Heart right ventricle (tissue), 16 donors: ENCODE measurements around the gene DIS3L2. TPM values are rescaled to one million over a fixed set of nuclear protein-coding genes. Genes with fewer than 3 reads are reported as not detected.

Experiments used
- ATAC-seq, 8 donors: fragments of 200-7000 bp; cut with Tn5 transposase; one replicate each; pipeline ENCODE4 v1.9.1; 2020; ENCODE audit warnings: mild to moderate bottlenecking in 8 of 8, moderate library complexity in 8 of 8, moderate number of reproducible peaks in 1 of 8
- DNase-seq, 2 donors: peaks; one replicate each; pipeline ENCODE4 v3.0.0-alpha.2; 2020
- H3K27ac ChIP-seq, 10 donors: fragments of 200-600 bp; sonication (generic) in 2 of 10; one replicate each; pipeline versions ENCODE4 v1.5.0 to v1.8.0; 2020 to 2022; ENCODE audit warnings: mild to moderate bottlenecking in 3 of 10
- H3K27me3 ChIP-seq, 7 donors: fragments of 200-600 bp; one replicate each; pipeline ENCODE4 v1.8.0; 2021 to 2022; ENCODE audit warnings: mild to moderate bottlenecking in 2 of 7
- H3K36me3 ChIP-seq, 9 donors: fragments of 200-600 bp; sonication (generic) in 1 of 9; one replicate each; pipeline versions ENCODE4 v1.5.0 to v1.8.0; 2020 to 2022; ENCODE audit warnings: mild to moderate bottlenecking in 2 of 9
- H3K4me1 ChIP-seq, 9 donors: fragments of 200-600 bp; sonication (generic) in 1 of 9; one replicate each; pipeline versions ENCODE4 v1.5.0 to v1.8.0; 2020 to 2022; ENCODE audit warnings: mild to moderate bottlenecking in 4 of 9
- H3K4me3 ChIP-seq, 10 donors: fragments of 200-600 bp; sonication (generic) in 2 of 10; one replicate each; pipeline versions ENCODE4 v1.5.0 to v1.8.0; 2020 to 2022; ENCODE audit warnings: mild to moderate bottlenecking in 7 of 10, moderate library complexity in 2 of 10
- H3K9me3 ChIP-seq, 11 donors: fragments of 200-600 bp in 10 of 11; sonication (generic) in 2 of 11; one replicate each; pipeline versions ENCODE4 v1.5.0 to v1.8.0; 2013 to 2022; ENCODE audit warnings: mild to moderate bottlenecking in 2 of 11, control low read depth in 1 of 11, moderate library complexity in 1 of 11
- CTCF ChIP-seq, 9 donors: fragments of 200-600 bp; sonication (generic) in 2 of 9; IDR thresholded peaks; one replicate each; pipeline versions ENCODE4 v1.5.0 to v1.8.0; 2021 to 2022; ENCODE audit warnings: antibody characterized with exemption in 9 of 9, mild to moderate bottlenecking in 5 of 9, moderate library complexity in 1 of 9
- WGBS, 2 donors: extraction: QIAGEN DNeasy Blood & Tissue Kit; methylation state at CpG; one replicate each; pipeline ENCODE4 v1.1.7; 2013; ENCODE audit warnings: inconsistent platforms in 1 of 2; 5-methylcytosine and 5-hydroxymethylcytosine counted together
- intact Hi-C, 10 donors: fragments of 100-400 bp; cut with DNase I; formaldehyde crosslinking; loops; one replicate each; pipeline versions ENCODE4 v1.11.1 to v1.14.2; 2022
- polyA plus RNA-seq, 2 donors: library from polyadenylated mRNA; stranded (reverse); fragments of 200-250 nt; gene quantifications; one replicate each; pipeline ENCODE4 v1.2.3, GENCODE V29; 2013
- total RNA-seq, 10 donors: library from RNA; stranded (reverse); fragmentation: NEBNext Ultra II Directional in 3 of 10; extraction: Animal tissue kit (Norgen Biotek cat#: 25700) in 3 of 10; gene quantifications; one replicate each; pipeline versions ENCODE4 v1.2.1 to v1.2.4, GENCODE V29; 2021 to 2023
- donor health status: Arrhythmogenic right ventricular cardiomyopathy.
- donor health status: ischemic (EF 13 %, LVEDD 7.1; RV severe dilation, severe dysfunction).
- donor health status: healthy with polysubstance abuse.
- donor health status: DM: no; HTN: yes; CAD: no.
- donor health status: DM: no; HTN: no; CAD: no.
- donor health status: ischemic (EF 25% LVEDD 6.9; RV normal size, moderate dysfunction).
- donor health status: ischemic (EF 25% LVEDD 5.7; RV mildly dilated, moderate dysfunction).
- donor health status: healthy.
- donor health status: DM: yes; HTN: yes; CAD: no.
- donor health status: Ischemic cardiomyopathy.
- donor health status: ischemic (EF 35%, LVEDD 5.7; RV mildly dilated, moderate dysfunction).
- donor health status: nonischemic (EF 11% LVEDD 7.7; RV severe dilation, severe dysfunction).
- donor health status: DM: yes; HTN: yes; CAD: no.
- donor health status: PGD.
- donor health status: ischemic (EF 29% LVEDD 5.4; RV normal size, mild dysfunction).
- donor health status: nonischemic (EF 23%, LVEDD 6.1; RV moderate dilation, normal function).

DIS3L2 gene
- total and polyA plus RNA-seq, 12 donors: 9.5 to 24.5 (median 18.5) TPM

GRCh38 chr2:232300894-232301387 lies 339.4 kb downstream of the DIS3L2 start:
- intact Hi-C loops: no loop called here
- 87 to 91% methylated on average over 6 of the region's 6 CpGs for WGBS, 2 donors
- no peak for TF ChIP-seq CTCF (IDR thresholded peaks at IDR 0.05)
- Histone ChIP-seq H3K4me1 (no peaks in the 10 kb centered on the region), H3K27ac (no peak overlapping the region), H3K36me3 (peaks cover 0 to 57% (median 6%) of the 10 kb centered on the region in 9 donors), H3K4me3 (no peak overlapping the region), H3K27me3 (no peaks in the 10 kb centered on the region), H3K9me3 (peaks cover 0 to 11% (median 0%) of the 10 kb centered on the region in 11 donors)
- DNase-seq (no peak), ATAC-seq (no peak)

GRCh38 chr2:232304236-232304635 lies 342.7 kb downstream of the DIS3L2 start:
- no peak overlapping the region for H3K4me3 ChIP-seq
- TF ChIP-seq CTCF (IDR thresholded peaks at IDR 0.05): no peak
- peaks cover 0 to 46% (median 6%) of the 10 kb centered on the region in 9 donors for H3K36me3 ChIP-seq
- WGBS, 2 donors: 97 to 98% methylated on average over 6 of the region's 6 CpGs
- H3K27ac ChIP-seq: no peak overlapping the region
- ATAC-seq: no peak
- no peaks in the 10 kb centered on the region for H3K4me1 ChIP-seq
- H3K9me3 ChIP-seq: peaks cover 0 to 11% (median 0%) of the 10 kb centered on the region in 11 donors
- intact Hi-C loops: no loop called here
- DNase-seq: no peak
- H3K27me3 ChIP-seq: no peaks in the 10 kb centered on the region

GRCh38 chr2:232306741-232307305 lies 345.3 kb downstream of the DIS3L2 start:
- no peak for DNase-seq
- Histone ChIP-seq H3K9me3 (peaks cover 0 to 12% (median 0%) of the 10 kb centered on the region in 11 donors), H3K27ac (no peak overlapping the region), H3K4me1 (peaks cover 0 to 9% (median 0%) of the 10 kb centered on the region in 9 donors), H3K36me3 (peaks cover 0 to 23% (median 0%) of the 10 kb centered on the region in 9 donors), H3K27me3 (no peaks in the 10 kb centered on the region), H3K4me3 (no peak overlapping the region)
- TF ChIP-seq CTCF (IDR thresholded peaks at IDR 0.05): no peak
- intact Hi-C loops: no loop called here
- no peak for ATAC-seq
- 96 to 99% methylated on average over 7 of the region's 7 CpGs for WGBS, 2 donors

- no peak for DNase-seq
- WGBS, 2 donors: 72 to 78% methylated on average over 3 of the region's 3 CpGs
- H3K9me3 ChIP-seq: peaks cover 0 to 22% (median 5%) of the 10 kb centered on the region in 11 donors
Measured at GRCh38 chr2:232307854-232308253, 346.3 kb downstream of the DIS3L2 start.

More at GRCh38 chr2:232307854-232308253, 346.3 kb downstream of the DIS3L2 start:
- Histone ChIP-seq H3K27ac (no peak overlapping the region), H3K4me1 (peaks cover 0 to 9% (median 0%) of the 10 kb centered on the region in 9 donors), H3K4me3 (no peak overlapping the region), H3K36me3 (peaks cover 0 to 23% (median 0%) of the 10 kb centered on the region in 9 donors), H3K27me3 (no peaks in the 10 kb centered on the region)
- no peak for ATAC-seq
- TF ChIP-seq CTCF (IDR thresholded peaks at IDR 0.05): no peak
- intact Hi-C loops: no loop called here
